Bronchial epithelial cell (primary cell): ENCODE results near the gene GATC. TPM values are rescaled to one million over a fixed set of nuclear protein-coding genes. Genes with fewer than 3 reads are reported as not detected.

ENCODE experiments used
- DNase-seq: peaks from one replicate; pipeline ENCODE4 v3.0.0-alpha.2; 2010; ENCODE audit warnings: low read depth
- FAIRE-seq: peaks from 2 replicates; lab custom pipeline; 2011; peaks lifted over from hg19 to GRCh38; lab: Jason Lieb, UNC
- H3K27me3 ChIP-seq: 2 replicates; pipeline ENCODE4 v1.5.1; 2011; ENCODE audit warnings: low read length; ENCODE audit not compliant: control insufficient read depth, insufficient read depth
- H3K36me3 ChIP-seq: 2 replicates; pipeline ENCODE4 v1.5.1; 2011; ENCODE audit warnings: low read length; ENCODE audit not compliant: control insufficient read depth, insufficient read depth
- H3K4me3 ChIP-seq: 2 replicates; pipeline ENCODE4 v1.5.1; 2011; ENCODE audit warnings: mild to moderate bottlenecking, low read depth, low read length, control low read depth
- total RNA-seq: library from RNA; depleted of rRNA; stranded (reverse); fragments of >200 nt; gene quantifications from 2 replicates; pipeline ENCODE4 v1.2.1, GENCODE V29; 2014
- TF ChIP-seq, protein P1 (sequence below): IDR thresholded peaks from 2 replicates; pipeline ENCODE4 v1.5.1; 2011; ENCODE audit warnings: mild to moderate bottlenecking, moderate library complexity, low read length, control low read depth, inconsistent platforms; ENCODE audit not compliant: insufficient read depth, severe bottlenecking

GATC gene
- total RNA-seq, 1 donor from 2014 or later = 21.6 TPM

DNA sequence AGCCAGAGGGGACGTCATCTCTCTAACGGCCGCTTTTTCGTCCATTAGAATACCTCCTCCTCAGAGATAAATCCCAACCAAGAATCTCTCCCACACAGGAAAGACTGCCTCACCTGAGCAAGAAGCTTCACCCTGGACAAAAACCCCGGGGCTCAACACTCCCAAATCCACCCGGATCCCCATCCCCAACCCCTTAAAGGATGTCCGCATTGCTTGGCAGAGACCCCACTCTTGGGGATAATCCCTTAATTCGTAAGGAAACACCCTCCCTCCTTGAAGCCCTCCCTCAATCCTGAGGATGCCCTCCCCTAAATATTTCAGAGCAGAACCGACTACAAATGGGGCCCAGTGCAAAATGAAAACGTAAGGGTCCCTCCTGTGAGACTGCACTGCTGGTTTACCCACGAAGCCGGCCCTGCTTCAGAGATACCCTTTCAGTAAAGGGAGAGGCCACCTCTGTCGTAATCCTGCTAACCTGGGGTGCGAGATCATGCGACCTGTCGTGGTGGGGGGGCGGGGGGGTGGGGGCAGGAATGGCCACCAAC is 49.0 kb downstream of the GATC start:
- peaks cover 2% of the 10 kb centered on the region for H3K36me3 ChIP-seq
- H3K4me3 ChIP-seq = peak overlapping the region; percentile 94
- H3K27me3 ChIP-seq = no peaks in the 10 kb centered on the region
- FAIRE-seq = no peak
- DNase-seq = no peak
- TF ChIP-seq, protein P1, sequence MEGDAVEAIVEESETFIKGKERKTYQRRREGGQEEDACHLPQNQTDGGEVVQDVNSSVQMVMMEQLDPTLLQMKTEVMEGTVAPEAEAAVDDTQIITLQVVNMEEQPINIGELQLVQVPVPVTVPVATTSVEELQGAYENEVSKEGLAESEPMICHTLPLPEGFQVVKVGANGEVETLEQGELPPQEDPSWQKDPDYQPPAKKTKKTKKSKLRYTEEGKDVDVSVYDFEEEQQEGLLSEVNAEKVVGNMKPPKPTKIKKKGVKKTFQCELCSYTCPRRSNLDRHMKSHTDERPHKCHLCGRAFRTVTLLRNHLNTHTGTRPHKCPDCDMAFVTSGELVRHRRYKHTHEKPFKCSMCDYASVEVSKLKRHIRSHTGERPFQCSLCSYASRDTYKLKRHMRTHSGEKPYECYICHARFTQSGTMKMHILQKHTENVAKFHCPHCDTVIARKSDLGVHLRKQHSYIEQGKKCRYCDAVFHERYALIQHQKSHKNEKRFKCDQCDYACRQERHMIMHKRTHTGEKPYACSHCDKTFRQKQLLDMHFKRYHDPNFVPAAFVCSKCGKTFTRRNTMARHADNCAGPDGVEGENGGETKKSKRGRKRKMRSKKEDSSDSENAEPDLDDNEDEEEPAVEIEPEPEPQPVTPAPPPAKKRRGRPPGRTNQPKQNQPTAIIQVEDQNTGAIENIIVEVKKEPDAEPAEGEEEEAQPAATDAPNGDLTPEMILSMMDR = no peak

DNA sequence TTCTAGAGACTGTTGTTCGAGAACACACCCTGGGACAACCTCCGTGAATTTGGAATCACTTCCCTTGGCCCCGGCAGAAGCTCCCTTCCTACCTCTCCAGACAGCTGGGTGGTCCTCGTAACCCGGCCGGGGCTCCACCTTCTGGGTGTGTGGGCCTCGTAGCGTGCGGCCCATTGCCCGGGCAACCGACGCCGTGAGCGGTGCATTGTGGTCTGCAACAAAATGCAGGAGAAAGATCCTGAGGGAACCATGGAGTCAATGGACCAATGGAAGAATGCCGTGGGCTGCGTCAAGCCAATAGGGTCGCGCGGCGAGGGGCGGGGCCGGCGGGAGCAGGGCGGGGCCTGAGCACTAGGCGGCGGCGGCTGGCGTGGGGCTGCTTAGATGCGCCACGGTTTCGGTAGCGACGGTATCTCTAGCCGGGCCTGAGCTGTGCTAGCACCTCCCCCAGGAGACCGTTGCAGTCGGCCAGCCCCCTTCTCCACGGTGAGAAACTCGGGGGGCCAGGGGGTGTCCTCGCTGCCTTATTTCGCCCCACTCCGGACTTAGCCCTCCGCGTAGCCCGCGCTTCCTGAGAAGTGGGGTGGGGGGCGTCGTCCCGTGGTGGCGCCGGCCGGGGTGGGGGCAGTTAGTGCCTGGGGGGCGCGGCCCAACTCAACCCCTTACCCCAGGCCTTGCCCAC is 49.6 kb downstream of the GATC start, which contains the start of gene DYNLL1:
TSS of gene DYNLL1 (plus strand) at position 383 of the 682 bp plus-strand sequence. CDS start 309 bp downstream, outside the sequence.
- peak within 1 kb of the TSS; percentile 94 for H3K4me3 ChIP-seq
- TF ChIP-seq, protein P1 = no peak
- peaks cover 2% of the 10 kb centered on the region for H3K36me3 ChIP-seq
- DNase-seq (peak; percentile 88), FAIRE-seq (no peak)
- H3K27me3 ChIP-seq = no peaks in the 10 kb centered on the region

DNA sequence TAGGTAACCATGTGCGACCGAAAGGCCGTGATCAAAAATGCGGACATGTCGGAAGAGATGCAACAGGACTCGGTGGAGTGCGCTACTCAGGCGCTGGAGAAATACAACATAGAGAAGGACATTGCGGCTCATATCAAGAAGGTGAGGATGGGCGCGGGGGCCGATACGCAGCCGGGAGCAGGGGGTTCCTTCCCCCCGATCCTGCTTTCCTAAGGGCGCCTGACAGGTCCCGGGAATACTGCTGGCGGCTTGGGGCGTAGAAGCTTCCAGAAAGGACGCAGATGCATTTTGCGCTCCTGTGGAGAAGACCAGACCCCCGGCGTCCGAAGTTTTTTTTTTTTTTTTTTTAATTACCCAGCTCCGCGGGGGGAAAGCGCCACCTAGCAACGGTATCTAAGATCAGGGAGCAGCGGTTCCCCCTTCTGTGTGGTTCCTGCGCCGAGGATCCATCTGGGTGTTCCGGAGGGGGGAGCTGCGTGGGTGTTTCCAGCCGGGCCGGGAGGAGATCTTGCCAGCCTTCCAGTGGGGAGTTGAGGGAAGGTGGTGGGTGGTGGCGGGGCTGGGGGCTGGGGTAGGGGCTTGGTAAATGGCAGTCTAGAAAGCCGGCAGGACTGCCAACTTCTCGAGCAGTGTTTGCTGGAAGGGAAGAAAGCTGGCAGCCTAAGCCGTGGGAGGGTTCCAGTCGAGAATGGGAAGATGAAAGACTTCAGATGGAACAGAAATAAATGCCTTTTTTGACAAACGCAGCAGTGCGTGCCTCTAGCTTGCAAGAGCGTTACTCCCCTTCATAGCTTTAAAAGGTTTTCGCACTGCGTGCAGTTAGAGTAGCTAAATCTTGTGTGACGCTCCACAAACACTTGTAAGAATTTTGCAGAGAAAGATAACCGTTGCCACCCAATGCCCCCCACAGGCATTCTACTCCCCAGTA is 50.4 kb downstream of the GATC start:
- TF ChIP-seq, protein P1 = no peak
- Histone ChIP-seq H3K27me3 (no peaks in the 10 kb centered on the region), H3K4me3 (peak overlapping the region; percentile 94), H3K36me3 (no peaks in the 10 kb centered on the region)
- no peak for FAIRE-seq
- peak; percentile 37 for DNase-seq

DNA sequence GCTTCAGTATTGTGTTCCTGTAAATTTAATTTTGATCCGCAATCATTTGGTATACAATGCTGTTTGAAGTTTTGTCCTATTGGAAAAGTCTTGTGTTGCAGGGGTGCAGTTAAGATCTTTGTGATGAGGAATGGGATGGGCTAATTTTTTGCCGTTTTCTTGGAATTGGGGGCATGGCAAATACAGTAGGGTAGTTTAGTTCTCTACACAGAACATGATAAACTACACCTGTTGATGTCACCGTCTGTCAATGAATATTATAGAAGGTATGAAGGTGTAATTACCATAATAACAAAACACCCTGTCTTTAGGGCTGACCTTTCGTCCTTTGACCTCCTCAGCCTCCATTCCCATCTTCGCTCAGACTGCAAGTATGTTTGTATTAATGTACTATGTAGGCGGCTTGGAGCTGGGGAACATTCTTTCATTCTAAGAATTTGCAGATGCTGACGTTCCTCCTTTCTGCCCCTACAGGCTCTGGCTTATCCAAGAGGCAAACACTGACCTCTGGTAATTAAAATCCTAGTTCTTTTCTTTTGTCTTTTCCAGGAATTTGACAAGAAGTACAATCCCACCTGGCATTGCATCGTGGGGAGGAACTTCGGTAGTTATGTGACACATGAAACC is 51.4 kb downstream of the GATC start:
- FAIRE-seq (no peak), DNase-seq (no peak)
- TF ChIP-seq, protein P1 = no peak
- Histone ChIP-seq H3K27me3 (no peaks in the 10 kb centered on the region), H3K4me3 (peak overlapping the region; percentile 94), H3K36me3 (no peaks in the 10 kb centered on the region)

DNA sequence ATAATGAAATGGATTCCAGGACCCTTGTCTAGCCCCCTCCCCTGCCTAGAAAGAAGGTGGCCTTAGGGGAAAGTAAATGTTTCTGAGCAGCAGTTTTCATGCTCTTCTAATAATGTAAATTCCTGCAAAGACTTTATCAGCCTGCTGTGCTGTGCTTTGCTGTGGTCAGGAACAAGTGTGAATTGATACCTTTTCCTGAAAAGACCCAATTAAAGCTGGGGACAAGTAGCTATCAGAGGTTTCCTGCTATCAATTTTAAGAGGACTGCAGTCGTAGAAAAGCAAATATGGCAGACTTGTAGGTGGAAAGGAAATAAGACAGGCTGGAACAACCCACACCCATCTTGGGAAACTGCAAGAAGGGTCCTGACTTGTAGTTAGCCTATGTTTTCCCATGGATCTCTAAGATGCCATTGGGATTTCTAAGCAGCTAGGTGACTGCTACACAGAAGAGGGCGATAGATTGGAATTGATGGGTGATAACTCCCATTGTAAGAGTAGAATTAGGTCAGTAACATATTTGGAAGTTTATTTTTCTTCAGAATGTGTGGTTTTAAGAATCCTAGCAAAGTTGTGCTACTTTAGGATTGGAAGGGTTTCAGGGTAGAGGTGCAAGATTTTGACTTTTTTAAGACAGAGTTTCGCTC is 52.7 kb downstream of the GATC start:
- peak; percentile 41 for DNase-seq
- no peaks in the 10 kb centered on the region for H3K27me3 ChIP-seq
- no peak for FAIRE-seq
- H3K4me3 ChIP-seq = no peak overlapping the region
- TF ChIP-seq, protein P1 = no peak
- H3K36me3 ChIP-seq = peaks cover 2% of the 10 kb centered on the region
